HG02678 (cell line): ENCODE results near the gene HEPN1.

ENCODE experiments used
- ATAC-seq: cut with Tn5 transposase; IDR thresholded peaks from one replicate; pipeline ENCODE4 v1.9.1; 2021; ENCODE audit warnings: mild to moderate bottlenecking, moderate library complexity; ENCODE audit not compliant: unreplicated experiment

Gene HEPN1

DNA sequence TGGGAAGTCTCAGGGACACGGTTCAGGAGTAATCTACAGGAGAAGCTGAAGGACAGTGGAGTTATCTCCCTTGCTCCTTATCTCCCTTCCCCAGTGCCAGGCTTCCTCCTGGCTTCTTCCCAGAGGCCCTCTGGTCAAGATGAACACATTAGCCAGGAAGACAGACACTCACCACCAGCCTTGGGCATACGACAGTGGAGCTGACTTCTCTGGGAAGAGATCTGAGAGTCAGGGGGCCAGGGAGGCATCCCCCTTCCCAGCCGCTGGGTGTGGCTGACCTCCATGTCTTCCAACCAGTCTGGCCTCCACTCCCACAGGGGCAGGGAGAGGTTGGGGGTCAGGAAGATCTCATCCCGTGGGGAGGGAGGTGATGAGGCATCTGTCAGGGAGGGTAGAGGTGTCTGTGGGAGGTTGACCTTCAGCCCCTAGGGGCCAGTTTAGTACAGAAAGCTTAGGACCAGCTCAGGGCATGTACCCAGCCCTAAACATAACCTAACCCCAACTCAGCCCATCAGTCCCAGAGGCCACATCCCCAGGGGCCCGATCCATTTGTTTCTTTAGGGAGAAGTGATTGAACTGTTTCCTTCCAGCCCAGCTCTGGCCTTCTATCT is 34.1 kb upstream of the HEPN1 start:
- no peak for ATAC-seq

DNA sequence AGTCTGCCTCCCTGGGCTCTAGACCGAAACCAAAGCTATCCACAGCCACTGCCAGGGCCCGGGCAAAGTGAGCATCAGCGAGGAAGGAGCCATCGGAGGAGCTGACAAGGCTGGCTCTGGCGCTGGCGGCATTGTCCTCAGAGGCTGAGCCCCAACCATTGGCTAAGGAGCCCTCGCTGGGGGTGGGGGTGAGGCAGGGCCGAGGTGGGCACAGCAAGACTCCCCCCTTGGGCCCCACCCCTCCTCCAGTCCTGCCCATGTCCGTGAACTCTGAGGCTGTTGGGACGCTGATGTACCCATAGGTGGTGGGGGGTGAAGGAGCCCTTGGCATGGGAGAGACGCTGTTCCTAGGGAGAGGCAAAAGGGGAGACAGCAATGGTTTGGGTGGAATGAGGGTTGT is 32.6 kb upstream of the HEPN1 start:
- ATAC-seq = no peak

DNA sequence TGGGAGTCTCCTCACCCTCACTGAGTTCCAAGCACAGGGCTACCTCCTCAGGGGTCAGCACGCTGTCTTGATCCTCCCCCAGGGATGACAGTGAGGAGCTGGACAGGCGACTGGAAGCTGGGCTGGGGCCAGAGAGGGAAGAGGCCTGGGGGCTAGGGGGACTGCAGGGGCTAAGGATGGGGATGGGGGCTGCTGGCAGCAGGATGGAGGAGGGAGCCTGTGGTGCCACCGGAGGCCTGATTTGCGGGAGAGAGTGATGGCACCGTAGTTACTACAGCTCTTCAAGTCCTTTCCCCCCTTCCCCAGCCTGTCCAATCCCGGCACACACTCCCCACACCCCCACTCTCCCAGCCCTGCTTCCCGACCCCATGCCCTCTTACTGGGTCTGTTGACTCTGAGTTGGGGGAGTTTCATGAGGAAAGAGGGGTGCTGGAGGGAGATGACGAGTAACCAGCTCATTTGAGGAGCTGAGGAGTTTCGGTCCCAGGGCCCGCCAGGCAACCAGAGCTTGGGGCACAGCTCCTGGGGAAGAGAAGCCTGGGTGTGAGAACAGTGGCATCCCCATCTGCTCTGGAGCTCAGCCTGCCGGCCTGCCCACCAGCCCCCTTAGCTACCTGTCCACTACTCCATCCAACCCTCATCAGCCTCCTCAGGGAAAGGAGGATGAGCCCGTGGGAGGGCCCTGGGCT is 31.9 kb upstream of the HEPN1 start:
- no peak for ATAC-seq

DNA sequence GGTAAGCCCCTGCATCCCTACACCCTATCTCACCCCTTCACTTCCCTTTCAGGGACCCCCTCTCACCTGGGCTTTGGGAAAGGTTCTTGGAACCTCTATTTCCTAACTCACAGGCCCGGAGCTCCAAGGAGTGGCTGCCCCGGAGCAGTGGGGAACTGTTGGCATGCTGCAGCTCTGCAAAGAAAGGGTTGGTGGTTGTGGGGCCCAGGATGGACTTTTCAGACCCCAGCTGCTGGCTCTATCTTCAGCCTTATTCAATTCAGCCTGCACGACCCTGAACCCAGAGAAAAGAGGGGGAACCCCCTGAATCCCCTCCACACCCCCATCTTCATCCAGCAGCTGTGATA is 31.4 kb upstream of the HEPN1 start:
- no peak for ATAC-seq

DNA sequence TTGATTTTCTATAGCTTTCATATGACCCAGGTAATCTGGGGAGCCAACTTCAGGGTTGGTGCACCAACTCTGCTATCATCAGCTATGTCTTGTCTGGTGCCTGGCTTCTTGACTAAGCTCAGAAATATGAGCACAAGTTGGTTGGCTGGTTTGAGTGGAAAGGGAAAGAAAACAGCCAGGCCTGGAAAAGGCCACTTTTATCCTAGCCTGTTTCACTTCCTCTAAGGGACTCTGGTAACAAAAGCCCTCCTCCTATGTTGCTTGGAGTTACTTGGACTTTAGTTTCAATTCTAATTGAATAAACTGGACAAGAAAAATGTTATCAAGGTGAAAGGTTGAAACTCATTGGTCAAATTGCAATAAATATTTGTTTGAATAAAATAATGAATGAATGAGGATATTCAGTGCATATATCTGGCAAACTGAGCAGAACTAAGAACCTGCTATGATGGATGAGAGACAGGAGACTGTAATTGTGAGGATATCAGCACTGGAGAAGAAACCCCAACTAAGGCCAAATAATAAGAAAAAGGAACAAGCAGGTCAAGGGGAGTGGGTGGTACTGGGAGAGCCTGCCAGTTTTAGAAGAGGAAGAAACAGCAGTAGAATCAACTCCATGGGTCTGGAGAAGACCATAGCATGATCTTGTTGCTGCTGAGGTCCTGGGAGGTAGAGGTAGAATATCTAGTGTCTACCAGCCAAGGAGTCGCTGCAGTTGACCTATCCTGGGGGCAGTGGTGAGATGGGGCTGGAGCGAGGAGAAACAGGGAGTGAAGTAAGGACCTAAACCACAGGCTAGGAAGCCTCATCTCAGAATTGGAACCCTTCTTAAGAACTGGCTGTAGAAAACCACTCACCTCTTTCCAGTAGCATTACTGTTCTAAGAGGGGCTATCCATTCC is 29.6 kb upstream of the HEPN1 start:
- no peak for ATAC-seq

DNA sequence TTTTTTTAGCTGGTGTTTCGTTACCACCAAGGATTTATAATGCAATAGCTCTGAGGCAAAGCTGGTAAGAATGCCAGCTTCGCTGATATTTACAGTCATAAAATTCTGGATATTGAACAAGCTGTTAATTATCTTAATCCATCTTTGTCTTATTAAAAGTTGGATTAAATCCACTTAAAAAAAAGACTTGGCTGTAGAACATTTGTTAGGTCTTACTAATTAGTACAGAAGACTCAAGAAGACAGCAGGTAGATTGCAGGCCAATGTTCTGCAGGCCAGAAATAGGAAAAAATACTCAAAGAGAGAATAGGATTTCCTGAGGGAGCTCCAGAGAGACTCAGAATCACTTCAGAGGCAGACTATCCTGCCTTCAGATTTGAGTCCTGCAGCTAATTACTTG is 28.9 kb upstream of the HEPN1 start:
- ATAC-seq = no peak

DNA sequence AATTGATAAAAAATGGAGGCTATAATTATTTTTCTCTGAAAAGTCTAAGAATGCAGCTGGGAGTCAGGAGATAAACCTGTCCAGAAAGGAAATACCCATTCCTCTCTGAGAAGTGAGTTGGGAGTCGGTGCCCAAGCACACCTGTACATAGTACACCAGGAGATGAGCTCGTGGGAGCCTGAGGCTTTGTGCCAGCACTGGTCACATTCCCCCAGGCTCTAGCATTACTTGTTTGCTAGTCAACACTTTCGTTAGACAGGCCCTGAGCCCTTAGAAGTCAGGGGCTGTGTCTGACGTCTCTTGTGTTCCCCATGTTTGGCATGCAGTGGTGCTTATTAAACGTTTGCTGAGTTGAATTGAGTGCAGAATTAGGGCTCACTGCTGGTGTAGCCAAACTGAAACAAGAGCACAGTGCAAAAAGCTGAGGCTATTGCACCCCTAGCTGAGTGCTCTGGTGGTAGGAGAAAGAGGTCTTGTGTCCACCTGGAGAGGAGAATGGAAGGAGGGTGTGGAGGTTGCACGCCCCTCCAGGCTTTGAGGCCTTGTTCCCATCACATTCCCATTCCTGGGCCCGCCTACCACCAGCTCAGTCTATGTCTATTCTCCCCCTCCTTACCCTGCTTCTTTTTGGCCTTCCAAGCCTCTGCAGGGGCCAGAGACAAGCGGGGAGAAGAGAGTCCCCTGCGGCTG is 28.2 kb upstream of the HEPN1 start:
- no peak for ATAC-seq

DNA sequence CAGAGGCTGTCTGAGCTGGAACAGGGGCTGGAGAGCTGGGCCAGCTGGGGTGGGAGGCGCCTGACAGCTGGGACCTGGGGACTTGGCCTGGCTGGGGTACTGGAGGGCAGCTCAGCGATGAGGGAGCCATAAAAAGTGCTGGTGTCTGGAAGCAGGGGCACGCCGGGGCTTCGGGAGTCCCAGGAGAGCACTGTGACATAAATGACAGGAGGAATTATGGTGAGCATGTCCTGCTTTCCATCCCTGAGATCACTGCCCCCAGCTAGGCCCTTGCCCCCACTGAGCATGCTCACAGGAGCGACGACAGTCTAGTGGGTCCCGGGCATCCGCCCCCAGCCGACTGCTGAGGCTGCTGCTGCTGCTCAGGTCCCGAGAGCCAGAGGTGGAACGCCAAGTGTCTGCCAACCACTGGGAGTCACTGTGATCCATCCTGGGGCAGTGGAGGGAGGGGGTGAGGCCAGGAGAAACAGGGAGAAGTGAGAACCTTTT is 27.6 kb upstream of the HEPN1 start:
- no peak for ATAC-seq

DNA sequence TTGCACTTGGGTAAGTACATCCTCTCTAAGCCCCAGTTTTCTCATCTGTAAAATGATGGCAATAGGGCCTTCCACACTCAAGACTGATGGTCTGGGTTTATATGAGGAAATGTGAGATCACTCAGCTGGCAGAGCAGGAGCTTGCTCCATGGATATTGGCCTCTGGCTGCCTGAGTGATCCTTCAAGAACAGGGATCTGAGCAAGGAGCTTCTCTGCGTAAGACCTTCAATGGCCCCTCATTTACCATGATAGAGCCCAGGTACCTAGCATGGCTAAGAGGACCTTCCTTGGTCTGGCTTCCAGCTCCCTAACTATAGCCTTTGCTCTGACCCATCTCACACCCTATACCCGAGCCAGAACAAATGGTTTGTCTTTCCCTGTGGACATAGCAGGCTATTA is 26.9 kb upstream of the HEPN1 start:
- no peak for ATAC-seq

DNA sequence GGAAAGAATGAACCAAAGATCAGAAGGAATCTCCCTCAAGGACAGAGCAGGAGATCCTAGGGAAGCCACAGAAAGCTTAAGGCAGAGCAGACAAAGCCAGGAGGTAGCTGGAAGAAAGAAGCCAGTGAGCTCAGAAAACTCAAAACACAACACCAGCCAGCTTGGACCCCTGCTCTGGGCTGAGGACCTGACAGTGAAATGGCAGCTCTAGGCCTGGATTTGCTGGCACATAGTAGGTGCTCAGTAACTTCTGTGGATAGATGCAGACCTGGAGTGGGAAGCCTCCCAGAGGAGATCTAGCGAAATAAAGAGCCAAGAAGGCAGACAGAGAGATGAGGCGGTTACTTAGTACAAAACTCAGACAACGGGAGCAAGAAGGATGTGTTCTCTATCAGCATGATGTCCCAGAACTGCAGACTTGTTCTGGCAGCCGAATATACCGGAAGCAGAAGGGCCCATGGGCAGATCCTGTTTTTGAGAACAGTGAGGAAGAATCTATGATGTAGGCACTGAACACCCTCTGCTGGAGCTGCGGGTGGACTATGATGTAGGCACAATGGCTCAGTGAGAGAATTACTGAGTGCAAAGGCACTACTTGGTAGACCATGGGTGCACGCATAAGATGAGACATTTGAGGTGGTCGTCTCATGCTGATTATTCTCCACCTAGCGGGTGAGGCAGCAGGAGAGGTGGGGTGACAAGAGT is 26.1 kb upstream of the HEPN1 start:
- ATAC-seq = no peak

DNA sequence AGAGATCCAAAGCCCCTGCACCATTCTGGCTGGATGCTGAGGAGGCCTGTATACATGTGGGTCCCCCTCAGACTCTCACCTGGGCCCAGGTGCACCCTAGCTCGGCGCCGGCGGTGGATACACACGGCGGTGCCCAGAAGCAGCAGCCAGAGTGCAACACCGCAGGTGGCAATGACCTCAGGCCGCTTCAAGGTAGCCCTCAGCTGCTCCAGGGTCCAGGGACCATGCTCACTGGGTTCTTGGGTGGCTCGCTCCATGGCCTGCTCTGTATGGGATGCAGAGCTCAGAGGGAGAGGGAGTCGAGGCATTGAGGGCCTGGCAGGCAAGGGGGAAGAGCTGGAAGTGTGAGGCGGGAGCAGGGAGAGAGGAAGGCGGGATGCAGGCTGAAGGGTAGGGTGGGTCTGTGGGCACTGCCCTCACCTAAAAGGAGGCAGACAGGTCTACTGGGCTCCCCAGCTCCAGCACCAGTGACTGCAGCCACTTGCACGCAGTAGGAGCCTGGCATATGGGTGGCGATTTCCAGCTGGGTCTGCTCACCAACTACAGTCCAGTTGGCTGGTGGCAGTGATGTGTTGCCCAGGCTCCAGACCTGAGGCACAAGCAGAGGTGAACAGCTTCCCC is 25.2 kb upstream of the HEPN1 start:
- no peak for ATAC-seq

DNA sequence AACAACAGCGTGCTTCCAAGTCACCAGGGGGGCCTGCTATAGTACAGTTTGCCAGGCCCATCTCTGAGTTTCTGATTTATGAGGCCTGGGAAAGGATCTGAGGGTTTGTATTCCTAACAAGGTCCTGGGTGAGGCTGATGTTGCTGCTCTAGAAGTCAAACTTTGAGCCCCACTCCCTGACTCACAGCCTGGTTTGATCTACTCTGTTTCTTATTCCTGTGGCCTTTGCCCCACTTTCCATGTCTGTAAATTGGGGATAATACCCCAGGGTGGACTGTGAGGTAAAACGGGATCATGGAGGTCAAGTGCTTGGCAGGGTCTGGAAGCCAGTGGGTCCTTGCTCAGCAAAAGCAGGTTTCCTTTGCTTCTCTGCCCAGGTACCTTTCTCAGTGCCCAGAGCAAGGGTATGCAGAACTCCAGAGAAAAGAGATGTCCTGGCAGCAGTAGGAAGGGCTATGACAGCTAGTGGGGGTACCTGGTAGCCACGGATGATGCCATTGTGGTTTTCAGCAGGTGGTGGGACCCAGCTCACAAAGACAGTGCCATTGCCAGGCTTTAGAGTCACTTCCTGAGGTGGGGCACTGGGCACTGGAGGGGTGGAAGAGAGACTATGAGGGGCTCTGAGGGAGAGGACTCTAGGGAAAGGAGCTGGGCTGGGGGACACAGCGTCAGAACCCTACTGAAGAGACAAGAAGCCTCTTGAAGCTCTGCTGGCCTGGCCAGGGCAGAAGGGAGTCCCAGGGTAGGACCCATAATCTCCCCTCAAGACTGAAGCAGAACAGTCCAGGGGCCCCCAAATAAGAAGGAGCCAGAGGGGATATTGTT is 24.2 kb upstream of the HEPN1 start:
- no peak for ATAC-seq

DNA sequence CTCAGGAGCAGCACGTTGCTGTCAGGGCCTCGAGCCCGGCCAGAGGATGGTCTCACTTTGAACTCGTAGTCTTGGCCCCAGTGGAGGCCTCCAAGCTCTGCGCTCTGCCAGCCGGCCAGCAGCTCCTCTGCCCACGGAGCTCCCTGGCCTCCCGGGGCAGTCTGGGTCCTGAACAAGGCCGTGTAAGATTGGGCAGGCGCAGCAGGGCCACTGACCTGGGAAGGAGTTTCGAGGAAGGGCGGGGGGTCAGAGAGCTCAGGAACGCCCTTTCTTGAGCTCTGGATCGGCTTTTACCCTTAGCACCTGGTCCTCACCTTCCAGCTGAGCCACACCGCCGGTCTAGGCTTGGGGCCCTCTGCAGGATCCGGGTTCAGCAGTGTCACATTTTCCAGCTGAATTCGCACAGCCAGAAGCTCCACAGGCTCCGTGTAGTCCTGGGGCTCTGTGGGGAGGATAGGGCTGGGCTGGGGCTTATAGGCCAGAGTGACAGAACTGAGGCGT is 23.5 kb upstream of the HEPN1 start:
- no peak for ATAC-seq

DNA sequence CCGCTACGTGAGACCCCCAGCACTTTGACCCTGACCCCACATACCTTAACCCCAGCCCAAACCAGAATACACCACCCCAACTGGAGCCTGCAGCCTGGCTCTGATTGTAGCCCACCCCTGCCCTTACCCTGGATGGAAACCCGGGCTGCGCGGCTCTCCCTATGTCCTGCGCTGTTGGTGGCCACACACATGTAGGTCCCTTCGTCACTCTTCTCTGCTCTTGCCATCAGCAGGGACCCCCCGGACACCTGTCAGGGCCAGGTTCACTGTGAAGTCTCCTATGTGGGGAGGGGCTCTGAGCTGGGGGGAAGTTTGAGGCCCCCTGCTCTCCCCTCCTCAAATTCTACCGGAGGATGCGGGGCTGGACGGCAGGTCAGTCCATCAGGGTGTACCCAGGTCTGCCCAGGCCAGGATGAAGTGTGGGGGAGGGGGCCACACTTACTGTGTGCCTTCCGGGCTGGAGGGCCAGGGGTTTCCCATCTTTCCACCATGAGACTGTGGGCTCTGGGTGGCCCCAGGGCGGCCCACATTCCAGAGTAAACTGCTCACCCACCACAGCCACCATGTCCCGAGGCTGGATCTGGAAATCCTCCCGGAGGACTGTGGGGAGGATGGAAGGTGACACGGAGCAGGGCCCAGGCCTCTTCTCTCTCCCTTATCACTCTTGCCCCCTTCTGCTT is 22.8 kb upstream of the HEPN1 start:
- no peak for ATAC-seq

DNA sequence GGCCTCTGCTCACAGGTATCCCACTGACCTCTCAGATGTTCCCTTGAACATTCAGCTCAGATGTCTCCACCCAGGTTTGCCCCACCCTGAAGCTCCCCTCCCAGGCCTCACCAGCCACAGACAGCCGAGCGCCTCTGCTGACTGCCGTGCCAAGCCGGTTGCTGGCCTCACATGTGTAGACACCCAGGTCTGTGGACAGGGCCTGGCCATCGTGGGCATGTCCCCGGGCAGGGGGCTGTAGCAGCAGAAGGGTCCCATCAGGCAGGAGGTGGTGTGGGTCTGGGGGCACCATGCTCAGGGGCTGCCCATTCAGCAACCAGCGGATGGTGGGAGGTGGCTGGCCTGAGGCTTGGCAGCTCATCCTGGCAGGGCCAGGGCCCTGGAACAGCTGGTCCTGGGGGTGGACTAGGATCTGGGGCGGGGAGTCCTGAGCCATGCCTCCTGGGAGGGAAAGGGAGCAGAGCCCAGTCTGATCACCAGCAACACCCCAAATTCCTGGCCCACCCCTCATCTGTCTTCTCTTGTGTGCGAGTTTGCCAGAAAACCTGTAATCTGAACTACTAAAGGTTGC is 22.1 kb upstream of the HEPN1 start:
- no peak for ATAC-seq

DNA sequence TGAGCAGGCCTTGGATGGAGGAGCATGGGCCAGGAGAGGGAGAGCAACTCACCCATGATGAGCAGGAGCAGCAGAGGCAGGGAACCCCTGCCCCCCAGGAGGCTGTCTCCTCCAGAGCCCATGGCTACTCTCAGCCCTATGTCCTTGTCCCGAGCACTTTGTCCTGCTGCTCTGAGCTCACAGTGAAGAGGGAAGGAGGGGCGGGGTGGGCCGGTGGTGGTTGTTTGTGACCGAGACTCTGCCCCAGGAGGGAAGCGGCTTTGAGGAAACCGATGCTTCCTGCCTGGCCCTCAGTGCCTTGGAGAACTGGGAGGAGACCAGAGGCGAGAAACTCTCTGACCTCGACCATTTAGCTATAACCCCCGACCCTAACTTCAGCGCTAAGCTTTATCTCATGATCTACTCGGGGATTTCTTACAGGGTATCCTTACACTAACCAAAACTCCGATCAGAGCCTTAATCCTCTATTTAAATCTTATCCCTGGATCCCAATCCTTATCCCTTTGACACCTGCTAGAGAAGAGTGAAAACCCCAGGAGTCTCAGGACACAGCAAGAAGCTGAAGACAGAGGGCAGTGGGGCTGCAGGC is 21.3 kb upstream of the HEPN1 start, which contains the start of gene ROBO4:
ROBO4 (minus strand) TSS at position 192 of the 589 bp plus-strand sequence; CDS start at position 122, 70 bp downstream.
- no peak for ATAC-seq

DNA sequence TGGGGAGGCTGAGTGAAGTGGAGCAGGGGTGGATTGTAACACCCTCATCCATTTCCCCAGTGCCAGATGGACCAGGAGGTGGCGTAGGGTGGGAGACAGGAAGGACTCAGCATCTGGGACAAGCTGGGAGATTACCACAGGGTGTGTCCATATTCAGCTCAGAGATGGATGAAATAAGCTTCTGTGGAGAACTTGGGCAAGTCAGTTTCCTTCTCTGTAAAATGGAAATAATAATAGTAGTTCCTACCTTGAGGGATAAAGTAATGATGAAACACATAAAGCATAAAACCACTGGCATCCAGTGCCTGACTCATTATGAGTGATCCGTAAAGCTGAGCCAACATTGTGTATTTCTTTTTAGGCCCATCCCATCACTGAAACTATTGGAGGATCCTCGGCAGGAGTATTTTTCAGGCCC is 20.8 kb upstream of the HEPN1 start:
- ATAC-seq = no peak

DNA sequence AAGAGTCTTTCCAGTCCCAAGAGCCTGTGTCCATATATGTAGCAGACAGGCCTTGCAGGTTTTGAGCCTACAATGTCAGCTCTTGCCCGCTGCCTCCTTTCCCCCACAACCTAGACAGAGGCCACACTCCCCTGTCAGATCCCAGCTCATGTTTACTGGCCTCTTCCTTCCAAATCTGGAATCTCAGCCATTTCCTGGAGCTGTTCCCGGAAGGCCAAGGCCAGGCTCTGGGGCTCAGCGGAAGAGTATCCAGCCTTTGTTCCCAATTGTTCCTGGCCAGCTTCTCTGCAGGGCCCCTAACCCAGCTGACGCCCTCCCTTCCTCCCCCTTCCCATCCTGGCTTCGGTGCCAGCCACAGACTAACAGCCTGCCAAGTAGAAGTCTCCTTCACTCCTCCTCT is 20.3 kb upstream of the HEPN1 start:
- ATAC-seq = no peak
